Esophagus muscularis mucosa (tissue), 3 donors: ENCODE data around the gene FILIP1L.

ENCODE experiments used
- CTCF ChIP-seq, 3 experiments: fragments of 200-600 bp in 2 of 3; fragments of 450-650 bp in 1 of 3; sonication (generic) in 2 of 3; IDR thresholded peaks; one replicate each; pipeline ENCODE4 v1.5.1; 2017 to 2019; ENCODE audit warnings: antibody characterized with exemption in 3 of 3, mild to moderate bottlenecking in 2 of 3, moderate library complexity in 1 of 3
- POLR2A ChIP-seq: fragments of 450-650 bp; IDR thresholded peaks from one replicate; pipeline ENCODE4 v1.6.1; 2017; ENCODE audit warnings: antibody characterized with exemption, moderate library complexity, mild to moderate bottlenecking, low read depth

DNA sequence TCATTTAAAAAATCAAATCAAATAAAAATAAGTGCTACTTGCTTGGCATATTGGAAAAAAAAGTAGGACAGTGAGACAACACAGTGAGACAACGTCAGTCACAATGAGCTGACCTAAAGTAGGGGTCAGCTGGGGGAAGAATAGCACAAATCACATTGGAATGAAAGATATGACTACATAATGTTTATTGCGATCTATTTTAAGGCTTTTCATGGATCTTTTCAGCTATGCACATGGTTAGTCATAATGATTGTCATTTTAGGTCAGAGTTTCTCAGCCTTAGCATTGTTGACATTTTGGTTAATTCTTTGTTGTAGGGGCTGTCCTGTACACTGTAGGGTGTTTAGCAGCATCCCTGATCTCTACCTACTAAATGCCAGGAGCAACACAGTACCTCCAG lies 252.1 kb downstream of the FILIP1L start:
- TF ChIP-seq CTCF (IDR thresholded peaks at IDR 0.05) = no peak
- no peak for TF ChIP-seq POLR2A
